Colonic mucosa (tissue), 4 donors: ENCODE measurements around the gene ACTR5. TPM values are rescaled to one million over a fixed set of nuclear protein-coding genes. Genes with fewer than 3 reads are reported as not detected.
"Not testable (repeated sequence)": the region's sequence is repeated elsewhere in the genome, so short reads cannot be mapped to it uniquely, and the experiment has no call there.

Experiments
- DNase-seq: peaks from one replicate; pipeline ENCODE4 v3.0.0-alpha.2; 2020
- H3K27ac ChIP-seq: fragments of 200-600 bp; one replicate; pipeline ENCODE4 v1.8.0; 2021
- H3K27me3 ChIP-seq: fragments of 200-600 bp; one replicate; pipeline ENCODE4 v1.8.0; 2021
- H3K36me3 ChIP-seq: fragments of 200-600 bp; one replicate; pipeline ENCODE4 v1.8.0; 2021
- H3K4me1 ChIP-seq: fragments of 200-600 bp; one replicate; pipeline ENCODE4 v1.8.0; 2021; ENCODE audit warnings: mild to moderate bottlenecking
- H3K4me3 ChIP-seq: fragments of 200-600 bp; one replicate; pipeline ENCODE4 v1.8.0; 2021
- H3K9ac ChIP-seq, 2 donors: one replicate each; pipeline ENCODE4 v1.7.0; 2013; ENCODE audit warnings: control low read depth in 2 of 2, low read depth in 2 of 2, low read length in 2 of 2
- H3K9me3 ChIP-seq: fragments of 200-600 bp; one replicate; pipeline ENCODE4 v1.8.0; 2021
- intact Hi-C: fragments of 100-400 bp; cut with DNase I; formaldehyde crosslinking; loops from one replicate; pipeline ENCODE4 v1.14.1; 2022
- total RNA-seq, 2 donors: library from RNA; stranded (reverse); fragmentation: NEBNext Ultra II Directional in 1 of 2; extraction: Animal tissue kit (Norgen Biotek cat#: 25700) in 1 of 2; gene quantifications; one replicate each; pipeline ENCODE4 v1.2.1, GENCODE V29; 2021
- TF ChIP-seq, protein P1 (sequence below): fragments of 200-600 bp; IDR thresholded peaks from one replicate; pipeline ENCODE4 v1.8.0; 2022; ENCODE audit warnings: antibody characterized with exemption, mild to moderate bottlenecking
- donor health status: healthy.
- donor health status: DM: no; HTN: no; CAD: no.
- donor health status: DM: no; HTN: no; CAD: no.

Gene ACTR5
- total RNA-seq, 2 donors from 2014 or later: 4.6 to 8.3 TPM

DNA sequence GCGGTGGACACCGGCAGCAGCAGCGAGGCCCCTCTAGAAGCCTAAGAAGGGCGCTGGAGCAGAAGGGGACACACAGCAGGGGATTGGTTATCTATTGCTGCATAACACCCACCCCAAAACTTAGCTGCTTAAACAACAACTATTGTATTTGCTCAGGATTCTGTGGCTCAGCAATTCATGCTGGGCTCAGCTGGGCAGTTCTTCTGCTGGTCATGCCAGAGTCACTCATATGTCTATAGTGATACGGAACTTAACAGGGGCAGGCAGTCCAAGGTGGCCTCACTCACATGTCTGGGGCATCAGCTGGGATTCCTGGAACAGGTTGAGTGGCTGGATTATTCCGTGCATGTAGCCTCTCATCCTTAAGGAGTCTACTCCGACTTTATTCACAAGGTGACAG, 39.6 kb downstream of the ACTR5 start:
- Histone ChIP-seq H3K27ac (no peak overlapping the region), H3K9me3 (no peaks in the 10 kb centered on the region), H3K27me3 (no peaks in the 10 kb centered on the region), H3K4me3 (no peak overlapping the region), H3K9ac (no peak overlapping the region), H3K36me3 (no peaks in the 10 kb centered on the region), H3K4me1 (no peaks in the 10 kb centered on the region)
- DNase-seq: no peak
- intact Hi-C loops: no loop called here
- TF ChIP-seq, protein P1, sequence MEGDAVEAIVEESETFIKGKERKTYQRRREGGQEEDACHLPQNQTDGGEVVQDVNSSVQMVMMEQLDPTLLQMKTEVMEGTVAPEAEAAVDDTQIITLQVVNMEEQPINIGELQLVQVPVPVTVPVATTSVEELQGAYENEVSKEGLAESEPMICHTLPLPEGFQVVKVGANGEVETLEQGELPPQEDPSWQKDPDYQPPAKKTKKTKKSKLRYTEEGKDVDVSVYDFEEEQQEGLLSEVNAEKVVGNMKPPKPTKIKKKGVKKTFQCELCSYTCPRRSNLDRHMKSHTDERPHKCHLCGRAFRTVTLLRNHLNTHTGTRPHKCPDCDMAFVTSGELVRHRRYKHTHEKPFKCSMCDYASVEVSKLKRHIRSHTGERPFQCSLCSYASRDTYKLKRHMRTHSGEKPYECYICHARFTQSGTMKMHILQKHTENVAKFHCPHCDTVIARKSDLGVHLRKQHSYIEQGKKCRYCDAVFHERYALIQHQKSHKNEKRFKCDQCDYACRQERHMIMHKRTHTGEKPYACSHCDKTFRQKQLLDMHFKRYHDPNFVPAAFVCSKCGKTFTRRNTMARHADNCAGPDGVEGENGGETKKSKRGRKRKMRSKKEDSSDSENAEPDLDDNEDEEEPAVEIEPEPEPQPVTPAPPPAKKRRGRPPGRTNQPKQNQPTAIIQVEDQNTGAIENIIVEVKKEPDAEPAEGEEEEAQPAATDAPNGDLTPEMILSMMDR: no peak

DNA sequence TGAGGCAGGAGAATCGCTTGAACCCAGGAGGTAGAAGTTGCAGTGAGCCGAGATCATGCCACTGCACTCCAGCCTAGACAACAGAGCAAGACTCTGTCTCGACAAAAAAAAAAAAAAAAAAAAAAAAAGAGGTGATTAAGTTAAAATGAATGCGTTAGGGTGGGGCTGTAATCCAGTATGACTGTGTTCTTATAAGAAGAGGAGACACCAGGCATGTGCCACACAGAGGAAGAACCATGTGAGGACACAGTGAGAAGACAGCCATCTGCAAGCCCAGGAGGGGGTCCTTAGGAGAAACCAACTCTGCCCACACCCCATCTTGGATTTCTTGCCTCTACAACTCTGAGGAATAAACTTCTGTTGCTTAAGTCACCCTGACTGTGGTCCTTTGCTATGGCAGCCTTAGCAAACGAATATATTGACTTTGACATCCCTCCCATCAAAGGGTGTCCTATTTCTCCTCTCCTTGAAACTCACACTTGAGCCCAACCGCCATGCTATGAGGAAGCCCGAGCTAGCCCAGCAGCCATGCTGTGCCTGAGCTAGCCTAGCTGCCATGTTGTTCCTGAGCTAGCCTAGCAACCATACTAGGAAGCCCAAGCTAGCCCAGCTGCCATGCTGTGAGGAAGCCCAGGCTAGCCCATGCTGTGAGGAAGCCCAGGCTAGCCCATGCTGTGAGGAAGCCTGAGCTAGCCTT, 41.4 kb downstream of the ACTR5 start:
- H3K9ac ChIP-seq: no peak overlapping the region
- H3K27ac ChIP-seq: no peak overlapping the region

DNA sequence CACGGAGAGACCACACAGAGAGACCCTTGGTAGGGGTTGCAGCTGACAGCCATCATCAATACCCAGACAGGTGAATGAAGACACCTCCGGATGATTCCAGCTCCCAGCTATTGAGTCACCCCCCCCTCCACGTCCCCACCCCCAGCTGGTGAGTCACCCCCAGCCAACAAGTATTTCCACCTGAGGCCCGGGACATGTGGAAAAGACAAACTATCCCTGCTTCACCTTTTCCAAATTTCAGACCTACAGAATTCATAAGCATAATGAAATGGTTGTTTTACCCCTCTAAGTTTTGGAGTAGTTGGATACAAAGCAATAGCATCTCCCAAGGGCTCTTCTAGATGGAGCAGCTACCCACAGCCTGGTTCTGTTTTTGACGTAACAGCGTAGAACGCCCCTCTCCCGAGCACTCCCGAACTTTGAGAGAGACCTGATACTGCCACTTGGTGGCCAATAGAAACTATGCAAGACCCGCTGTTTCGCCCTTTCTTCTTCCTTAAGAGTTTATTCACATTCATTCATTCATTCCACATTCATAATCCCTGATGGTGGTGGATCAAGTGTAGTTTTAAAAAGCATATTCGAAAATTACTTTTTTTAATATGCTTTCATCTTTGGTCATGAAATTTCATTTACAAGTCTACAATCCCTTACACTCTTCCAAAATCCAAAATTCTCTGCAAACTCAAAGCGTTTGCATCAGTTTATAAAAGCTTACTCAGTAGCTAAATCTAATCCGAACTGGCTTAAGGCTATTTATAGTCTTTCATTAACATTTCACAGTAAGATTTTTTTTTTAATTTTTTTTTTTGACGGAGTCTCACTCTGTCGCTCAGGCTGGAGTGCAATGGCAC, 42.2 kb downstream of the ACTR5 start:
- Histone ChIP-seq H3K9ac (no peak overlapping the region), H3K4me3 (no peak overlapping the region), H3K9me3 (no peaks in the 10 kb centered on the region), H3K4me1 (no peaks in the 10 kb centered on the region), H3K27ac (no peak overlapping the region), H3K27me3 (no peaks in the 10 kb centered on the region), H3K36me3 (no peaks in the 10 kb centered on the region)
- DNase-seq: no peak
- intact Hi-C loops: no loop called here
- TF ChIP-seq, protein P1: peak; percentile 50

More for the DNA sequence above, 41.4 kb downstream of the ACTR5 start:
- Histone ChIP-seq H3K27me3 (no peaks in the 10 kb centered on the region), H3K36me3 (no peaks in the 10 kb centered on the region), H3K4me1 (no peaks in the 10 kb centered on the region), H3K9me3 (no peaks in the 10 kb centered on the region), H3K4me3 (no peak overlapping the region)
- TF ChIP-seq, protein P1: no peak
- no peak for DNase-seq
- intact Hi-C loops: no loop called here

DNA sequence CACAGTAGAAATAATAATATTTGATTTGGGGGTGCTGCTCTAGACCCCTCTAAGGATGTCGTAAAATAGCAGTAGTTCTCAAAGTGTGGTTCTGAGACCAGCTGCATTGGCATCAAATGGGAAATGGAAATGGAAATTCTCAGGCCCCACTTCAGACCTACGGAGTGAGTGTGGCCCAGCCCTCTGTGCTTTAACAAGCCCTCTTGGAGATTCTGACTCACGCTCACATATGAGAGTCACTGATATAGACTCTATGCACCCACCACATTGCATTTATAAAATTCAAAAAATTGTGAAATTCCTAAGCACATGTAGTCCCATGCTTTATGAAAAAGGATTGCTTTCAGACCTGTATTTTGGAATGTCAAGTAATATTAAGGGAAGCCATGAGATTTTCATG, 43.0 kb downstream of the ACTR5 start:
- TF ChIP-seq, protein P1: no peak

DNA sequence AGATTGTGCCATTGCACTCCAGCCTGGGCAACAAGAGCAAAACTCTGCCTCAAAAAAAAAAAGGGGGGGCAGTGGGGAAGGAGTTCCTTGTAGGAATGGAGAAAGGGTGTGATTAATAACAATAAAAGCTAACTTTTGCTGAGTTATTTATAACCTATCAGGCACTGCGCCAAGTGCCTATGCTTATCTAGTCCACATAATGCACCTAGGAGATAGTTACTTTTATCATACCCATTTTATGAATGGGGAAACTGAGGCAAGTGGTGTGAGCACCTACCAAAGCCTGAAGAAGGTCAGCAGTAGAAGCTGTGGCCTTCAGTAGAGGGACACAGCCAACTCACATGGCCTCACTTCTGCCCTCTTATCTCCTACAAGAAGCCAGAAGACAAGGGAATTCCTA, 43.7 kb downstream of the ACTR5 start:
- intact Hi-C loops: no loop called here

More for the DNA sequence above, 43.0 kb downstream of the ACTR5 start:
- no peaks in the 10 kb centered on the region for H3K36me3 ChIP-seq
- no peaks in the 10 kb centered on the region for H3K9me3 ChIP-seq
- no peaks in the 10 kb centered on the region for H3K27me3 ChIP-seq
- H3K4me1 ChIP-seq: no peaks in the 10 kb centered on the region
- no peak overlapping the region for H3K4me3 ChIP-seq
- intact Hi-C loops: no loop called here
- no peak overlapping the region for H3K27ac ChIP-seq
- DNase-seq: no peak
- H3K9ac ChIP-seq: no peak overlapping the region

DNA sequence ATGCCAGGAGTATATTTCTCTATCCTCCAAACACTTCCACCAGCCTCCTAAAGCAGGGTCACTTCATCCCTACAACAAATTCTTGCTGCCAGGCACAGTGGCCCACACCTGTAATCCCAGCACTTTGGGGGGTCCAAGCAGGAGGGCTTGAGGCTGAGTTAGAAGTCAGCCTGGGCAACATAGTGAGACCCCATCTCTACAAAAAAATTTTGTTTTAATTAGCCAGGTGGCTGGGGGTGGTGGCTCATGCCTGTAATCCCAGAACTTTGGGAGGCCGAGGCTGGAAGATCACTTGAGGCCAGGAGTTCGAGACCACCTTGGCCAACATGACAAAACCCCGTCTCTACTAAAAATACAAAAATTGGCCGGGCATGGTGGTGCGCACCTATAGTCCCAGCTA, 45.8 kb downstream of the ACTR5 start:
- H3K36me3 ChIP-seq, H3K4me1 ChIP-seq, DNase-seq, H3K9ac ChIP-seq, H3K4me3 ChIP-seq, H3K9me3 ChIP-seq, H3K27ac ChIP-seq, intact Hi-C loops, H3K27me3 ChIP-seq: not testable (repeated sequence)

More for the DNA sequence above, 43.7 kb downstream of the ACTR5 start:
- Histone ChIP-seq H3K27me3 (no peaks in the 10 kb centered on the region), H3K9me3 (no peaks in the 10 kb centered on the region), H3K27ac (no peak overlapping the region), H3K36me3 (no peaks in the 10 kb centered on the region), H3K4me1 (no peaks in the 10 kb centered on the region), H3K9ac (no peak overlapping the region), H3K4me3 (no peak overlapping the region)
- TF ChIP-seq, protein P1: no peak
- no peak for DNase-seq
